ENCODE measurements around the gene ALG1. TPM values are rescaled to one million over a fixed set of nuclear protein-coding genes. Genes with fewer than 3 reads are reported as not detected.
"Not testable (repeated sequence)": the region's sequence is repeated elsewhere in the genome, so short reads cannot be mapped to it uniquely, and the experiment has no call there.

The ALG1 gene
- polyA plus RNA-seq, 1 donor from 2014 or later = 13.9 TPM

- Histone ChIP-seq H3F3A (ENCODE audit: insufficient read depth, low read length, poor library complexity, severe bottlenecking) (no peaks in the 10 kb centered on the region), H3K36me3 (ENCODE audit: insufficient read depth, low read length) (no peaks in the 10 kb centered on the region), H3K27me3 (ENCODE audit: insufficient read depth, low read depth, low read length) (no peaks in the 10 kb centered on the region), H4K20me1 (ENCODE audit: insufficient read depth) (no peaks in the 10 kb centered on the region), H3K27ac (ENCODE audit: low read length) (no peak overlapping the region), H3K9me2 (ENCODE audit: insufficient read depth, low read length) (no peaks in the 10 kb centered on the region), H3K4me2 (ENCODE audit: low read length) (no peak overlapping the region), H3K9ac (ENCODE audit: low read length) (no peak overlapping the region), H3K9me3 (ENCODE audit: low read length) (no peaks in the 10 kb centered on the region), H2AFZ (ENCODE audit: low read depth, low read length) (no peak overlapping the region), H3K79me2 (replicated peaks; ENCODE audit: insufficient read depth, low read length) (no peaks in the 10 kb centered on the region), H3K4me3 (ENCODE audit: low read length) (no peak overlapping the region)
- TF ChIP-seq CTCF (IDR thresholded peaks at IDR 0.05; ENCODE audit: poor library complexity, severe bottlenecking) = no peak
- TF ChIP-seq TAF1 (IDR thresholded peaks at IDR 0.05; ENCODE audit: low read depth) = no peak
- TF ChIP-seq POLR2AphosphoS5 (IDR thresholded peaks at IDR 0.05) = no peak
- no peak for TF ChIP-seq EZH2 (IDR thresholded peaks at IDR 0.05; ENCODE audit: borderline replicate concordance, insufficient read depth, low read length, poor library complexity, severe bottlenecking)
- no peak for TF ChIP-seq EP300 (conservative IDR thresholded peaks at IDR 0.05; ENCODE audit: poor library complexity, severe bottlenecking)
- no peak for TF ChIP-seq REST (IDR thresholded peaks at IDR 0.05; ENCODE audit: borderline replicate concordance)
- TF ChIP-seq MXI1 (conservative IDR thresholded peaks at IDR 0.05; ENCODE audit: poor library complexity, severe bottlenecking) = no peak
- no peak for TF ChIP-seq RAD21 (conservative IDR thresholded peaks at IDR 0.05)
- no peak for TF ChIP-seq SMC3 (conservative IDR thresholded peaks at IDR 0.05; ENCODE audit: poor library complexity)
Observed at GRCh38 chr16:5044011-5044540, 27.6 kb upstream of the ALG1 start.

GRCh38 chr16:5044581-5044980, 27.1 kb upstream of the ALG1 start:
- not testable (repeated sequence) for H3K9me2 ChIP-seq (ENCODE audit: insufficient read depth, low read length); H3F3A ChIP-seq (ENCODE audit: insufficient read depth, low read length, poor library complexity, severe bottlenecking); H3K4me3 ChIP-seq (ENCODE audit: low read length); H3K27ac ChIP-seq (ENCODE audit: low read length); H3K4me2 ChIP-seq (ENCODE audit: low read length); H3K9me3 ChIP-seq (ENCODE audit: low read length); H3K79me2 ChIP-seq (replicated peaks; ENCODE audit: insufficient read depth, low read length); H3K9ac ChIP-seq (ENCODE audit: low read length); H3K27me3 ChIP-seq (ENCODE audit: insufficient read depth, low read depth, low read length); H3K36me3 ChIP-seq (ENCODE audit: insufficient read depth, low read length); H4K20me1 ChIP-seq (ENCODE audit: insufficient read depth); H2AFZ ChIP-seq (ENCODE audit: low read depth, low read length)

Data from neural cell (in vitro differentiated cells).